Umbilical cord (tissue), 2 donors: Measurements from ENCODE around the gene MSI2. TPM values are rescaled to one million over a fixed set of nuclear protein-coding genes. Genes with fewer than 3 reads are reported as not detected.

Experiments used
- DNase-seq: peaks from one replicate; pipeline ENCODE4 v3.0.0-alpha.2; 2015; ENCODE audit warnings: low spot score
- total RNA-seq: library from RNA; depleted of rRNA; stranded (reverse); fragments of >200 nt; gene quantifications from one replicate; pipeline ENCODE4 v1.2.3, GENCODE V29; 2014; ENCODE audit warnings: low replicate concordance; ENCODE audit not compliant: insufficient read depth

Gene MSI2
- total RNA-seq, 1 donor from 2014 or later: 62.6 TPM

DNA sequence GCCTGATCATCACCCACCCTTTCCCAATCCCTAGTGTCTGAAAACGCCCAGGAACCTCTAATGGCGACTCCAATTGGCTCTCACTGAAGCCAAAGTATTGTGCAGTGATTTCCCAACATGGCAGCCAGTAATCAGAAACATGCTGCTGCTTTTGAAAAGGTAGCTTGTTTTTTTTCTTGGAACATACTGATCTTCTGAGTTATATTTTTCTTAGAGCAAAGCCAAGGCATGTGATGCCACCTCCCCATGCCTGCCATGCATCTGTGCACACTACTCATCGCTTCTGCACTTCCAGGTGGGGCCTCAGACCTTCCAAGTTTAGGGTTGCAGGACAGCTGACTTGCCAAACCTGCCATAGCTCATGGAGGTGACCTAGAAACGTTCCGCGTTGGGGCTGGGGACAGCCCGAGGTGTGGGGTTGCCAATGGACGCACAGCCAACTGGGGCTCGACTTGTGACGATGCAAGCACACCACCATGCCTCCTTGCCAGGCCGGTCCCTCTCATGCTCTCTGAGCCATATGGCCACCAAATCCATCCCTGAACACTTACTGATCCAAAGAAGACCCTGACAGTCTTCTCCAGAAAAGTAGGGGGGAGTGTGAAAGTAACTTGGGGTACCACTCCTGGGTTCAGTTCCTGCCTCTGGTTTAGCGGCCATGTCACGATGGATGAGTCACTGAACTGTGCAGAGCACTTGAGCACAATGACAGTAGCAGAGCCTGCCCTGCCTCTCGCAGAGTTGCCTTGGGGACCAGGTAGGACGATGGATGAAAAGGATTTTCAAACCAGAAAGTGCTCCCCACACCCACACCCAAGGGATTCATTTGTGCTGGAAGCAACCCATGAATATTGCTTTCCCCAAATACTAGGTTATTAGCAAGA lies 333.1 kb downstream of the MSI2 start:
- no peak for DNase-seq

DNA sequence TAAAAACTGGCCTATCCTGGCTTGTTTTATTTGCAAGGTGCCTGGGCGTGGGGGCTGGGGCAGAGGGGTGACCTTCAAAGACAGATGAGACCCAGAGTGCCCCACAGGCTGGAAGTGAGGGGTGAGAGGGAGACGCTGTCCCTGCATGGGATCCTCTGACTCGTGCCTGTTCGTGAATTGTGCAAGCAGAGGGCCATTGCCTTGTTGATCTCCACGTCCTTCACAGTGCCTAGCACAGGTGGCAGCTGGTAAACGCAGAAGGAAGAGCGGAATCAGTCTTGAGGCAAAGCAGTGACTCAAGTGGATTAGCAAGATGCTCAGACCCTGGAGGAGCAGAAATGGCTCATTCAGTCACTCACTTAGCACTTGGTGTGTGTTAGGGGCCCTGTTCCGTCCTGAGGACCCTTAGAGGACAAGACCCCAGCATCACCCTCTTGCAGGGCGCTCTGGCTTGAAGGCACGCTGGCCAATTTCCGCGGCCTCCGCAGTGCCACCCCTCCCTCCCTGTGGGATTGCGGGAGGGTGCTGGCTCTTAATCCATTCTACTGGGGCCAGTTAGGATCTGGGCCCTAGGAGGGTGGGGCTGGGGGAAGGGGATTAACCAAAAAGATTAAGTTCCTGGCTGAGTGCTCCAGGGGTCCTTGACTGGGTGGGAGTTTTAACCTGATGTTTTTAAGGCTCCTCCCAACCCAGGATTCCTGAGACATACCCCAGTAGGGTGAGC lies 337.6 kb downstream of the MSI2 start:
- DNase-seq: no peak

DNA sequence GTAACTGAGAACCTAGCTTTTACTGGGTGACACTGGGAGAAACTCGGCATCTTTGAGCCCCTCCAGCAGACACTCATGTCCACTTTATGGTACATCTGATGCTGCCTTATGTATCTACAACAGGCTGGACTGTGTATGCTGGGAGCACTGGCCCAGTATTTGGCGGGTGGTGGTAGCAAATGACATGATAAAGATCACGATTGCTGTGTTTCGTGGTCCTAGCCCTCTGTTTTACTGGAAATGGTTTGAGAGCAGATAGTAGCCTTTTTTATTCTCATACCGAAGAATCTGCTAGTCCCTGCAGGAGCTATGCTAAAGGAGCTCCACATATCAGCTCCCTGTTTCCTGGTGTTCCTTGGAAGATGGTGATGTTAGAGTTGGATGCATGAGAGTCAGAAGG lies 338.4 kb downstream of the MSI2 start:
- DNase-seq: no peak

DNA sequence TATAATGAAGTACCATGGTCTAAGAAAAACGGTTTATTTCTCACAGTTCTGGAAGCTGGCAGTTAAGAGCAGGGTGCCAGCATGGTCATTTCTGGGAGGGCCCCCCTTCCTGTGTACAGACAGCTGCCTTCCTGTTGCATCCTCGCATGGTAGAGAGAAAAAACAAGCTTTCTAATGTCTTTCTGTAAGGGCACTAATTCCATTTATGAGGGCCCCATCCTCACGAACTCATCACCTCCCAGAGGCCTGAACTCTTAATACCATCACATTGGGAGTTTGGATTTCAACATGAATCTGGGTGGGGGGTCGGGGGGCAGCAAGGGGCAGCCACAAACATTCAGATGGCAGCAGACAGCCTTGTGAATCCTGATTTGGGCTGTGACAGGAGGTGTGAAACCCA lies 339.1 kb downstream of the MSI2 start:
- DNase-seq: no peak

DNA sequence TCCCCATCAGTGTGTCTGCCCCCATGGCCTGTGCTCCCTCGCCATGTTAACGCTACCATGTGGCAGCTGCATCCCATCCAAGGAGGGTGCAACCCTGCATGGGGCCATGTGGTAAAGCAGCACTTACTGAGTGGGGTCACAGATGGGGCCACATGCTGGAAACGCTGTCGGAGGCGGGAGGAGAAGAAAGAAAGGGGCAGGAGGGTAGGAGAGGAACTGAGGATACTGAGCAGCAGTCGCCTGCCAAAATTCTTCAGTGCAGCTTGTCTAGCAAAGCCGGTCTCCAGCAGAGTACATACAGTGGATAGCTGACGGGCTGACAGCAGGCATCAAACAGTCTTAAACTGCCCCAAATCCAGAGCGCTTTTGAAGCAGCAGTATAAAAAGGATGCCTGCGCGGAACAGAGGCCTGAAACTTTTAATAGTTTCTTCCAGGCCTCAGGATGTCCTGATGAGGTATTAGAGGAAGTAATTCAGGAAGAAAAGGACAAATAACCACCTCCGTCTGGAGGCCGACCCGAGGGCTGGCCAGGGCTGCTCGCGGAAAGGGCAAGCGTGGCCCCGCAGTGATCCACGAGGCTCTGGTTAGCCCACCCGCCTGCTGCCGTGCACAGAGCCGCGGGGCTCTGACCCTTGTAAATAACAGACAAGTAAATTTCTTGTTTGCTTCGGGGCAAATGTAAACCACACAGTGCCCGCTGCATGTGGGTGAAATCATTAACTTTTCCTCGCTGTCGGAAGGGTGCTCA lies 339.8 kb downstream of the MSI2 start:
- DNase-seq: peak; percentile 89

DNA sequence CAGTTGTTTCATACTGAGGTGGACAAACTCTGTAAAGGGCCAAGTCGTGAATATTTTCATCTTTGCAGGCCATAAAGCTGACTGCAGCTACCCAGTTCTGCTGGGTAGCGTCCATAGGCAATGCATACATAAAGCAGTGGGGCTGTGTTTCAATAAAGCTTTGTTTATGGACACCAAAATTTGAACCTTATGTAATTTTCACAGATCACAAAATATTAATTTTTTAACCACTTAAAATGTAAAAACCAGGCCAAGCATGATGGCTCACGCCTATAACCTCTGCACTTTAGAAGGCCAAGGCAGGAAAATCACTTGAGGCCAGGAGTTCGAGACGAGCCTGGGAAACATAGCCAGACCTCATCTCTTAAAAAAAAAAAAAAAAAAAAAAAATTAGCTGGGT lies 340.8 kb downstream of the MSI2 start:
- DNase-seq: no peak

DNA sequence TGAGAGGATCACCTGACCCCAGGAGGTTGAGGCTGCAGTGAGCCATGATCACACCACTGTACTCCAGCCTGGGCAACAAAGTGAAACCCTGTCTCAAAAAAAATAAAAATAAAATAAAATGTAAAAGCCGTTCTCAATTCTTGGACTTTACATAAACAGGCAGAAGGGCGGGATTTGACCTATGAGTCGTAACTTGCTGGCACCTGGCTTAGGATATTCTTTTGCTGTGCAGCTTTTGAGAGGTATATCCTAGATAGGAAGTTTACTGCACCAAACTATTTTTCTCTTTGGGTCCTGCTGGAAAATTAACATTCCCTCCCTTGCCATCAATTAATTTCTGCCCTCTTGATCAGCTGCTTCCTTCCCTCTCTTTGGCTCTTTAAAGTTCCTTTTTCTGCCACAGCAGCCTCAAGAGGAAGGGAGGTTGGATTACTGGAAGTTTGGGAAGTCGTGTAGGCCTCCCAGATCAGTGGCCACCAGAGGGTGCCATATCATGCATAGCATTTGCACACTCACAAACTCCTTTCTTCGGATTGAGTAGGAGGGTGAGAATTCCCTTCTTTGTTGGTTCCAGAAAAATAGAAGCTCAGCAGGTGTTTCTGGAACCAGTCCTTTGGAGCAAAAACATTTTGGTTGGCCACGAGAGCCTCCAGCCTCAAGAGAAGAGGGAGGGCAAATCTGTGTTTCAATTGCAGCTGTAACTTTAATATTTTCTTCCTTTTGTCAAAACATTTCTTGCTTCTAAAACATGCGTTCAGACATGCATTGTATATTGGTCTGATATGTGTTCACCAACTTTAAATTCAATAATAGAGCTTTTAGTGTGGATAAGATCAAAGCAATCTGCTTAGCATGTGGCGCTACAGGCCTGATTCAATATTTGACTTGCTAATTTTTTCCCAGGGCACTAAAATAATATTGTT lies 341.5 kb downstream of the MSI2 start:
- DNase-seq: peak; percentile 65

DNA sequence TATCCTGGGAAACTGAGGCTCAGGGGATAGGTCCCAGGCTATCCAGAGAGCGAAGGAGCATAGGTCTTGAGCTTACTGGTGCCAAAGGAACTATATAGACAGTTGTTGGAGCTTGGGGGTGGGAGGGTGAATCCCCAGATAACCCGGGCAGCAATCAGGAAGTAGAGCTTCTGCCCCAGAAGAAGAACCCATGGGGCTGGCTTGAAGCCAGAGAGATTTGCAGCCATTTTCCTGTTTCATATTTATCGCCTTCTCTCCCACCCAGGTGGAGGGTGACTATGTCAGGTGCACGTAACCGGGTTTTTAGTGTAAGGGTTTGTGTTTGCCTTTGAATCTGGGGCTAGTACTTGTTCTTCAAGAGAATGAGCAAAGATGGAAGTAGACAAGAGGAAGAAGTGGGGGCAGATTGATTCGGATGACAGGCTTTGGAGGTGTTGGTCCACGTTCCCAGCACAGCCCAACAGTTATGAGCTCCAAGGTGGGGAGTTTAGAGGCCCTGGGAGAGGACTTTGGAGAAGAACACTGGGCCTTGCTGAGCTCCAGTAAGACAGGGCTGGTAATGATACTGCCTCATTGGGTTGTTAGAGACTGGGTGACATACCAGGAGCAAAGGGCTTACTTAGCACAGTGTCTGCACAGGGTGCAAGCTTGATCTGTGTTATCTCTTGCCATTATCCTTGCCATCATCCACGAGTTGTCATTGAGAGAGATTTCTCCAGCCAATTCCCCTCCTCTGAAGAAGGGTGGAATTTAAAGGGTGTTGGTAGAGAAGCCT lies 343.1 kb downstream of the MSI2 start:
- DNase-seq: no peak

DNA sequence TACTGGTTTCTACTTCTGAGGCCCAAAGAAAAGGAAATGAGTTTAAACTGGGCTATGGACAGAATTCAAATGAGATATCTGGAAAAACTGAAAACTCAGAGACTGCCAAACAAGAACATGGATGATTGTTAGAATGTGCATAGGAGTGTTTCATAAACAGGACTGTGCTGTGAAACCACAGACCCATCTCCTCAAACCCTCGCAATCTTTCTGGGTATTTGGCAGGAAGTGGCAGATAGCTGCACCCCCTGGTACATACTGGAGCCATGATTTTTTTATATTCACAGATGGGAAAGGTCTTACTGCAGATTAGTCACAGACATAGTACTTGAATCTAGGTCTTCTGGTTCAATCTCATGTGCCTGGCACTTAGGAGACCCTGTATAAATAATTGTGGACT lies 343.8 kb downstream of the MSI2 start:
- DNase-seq: no peak

DNA sequence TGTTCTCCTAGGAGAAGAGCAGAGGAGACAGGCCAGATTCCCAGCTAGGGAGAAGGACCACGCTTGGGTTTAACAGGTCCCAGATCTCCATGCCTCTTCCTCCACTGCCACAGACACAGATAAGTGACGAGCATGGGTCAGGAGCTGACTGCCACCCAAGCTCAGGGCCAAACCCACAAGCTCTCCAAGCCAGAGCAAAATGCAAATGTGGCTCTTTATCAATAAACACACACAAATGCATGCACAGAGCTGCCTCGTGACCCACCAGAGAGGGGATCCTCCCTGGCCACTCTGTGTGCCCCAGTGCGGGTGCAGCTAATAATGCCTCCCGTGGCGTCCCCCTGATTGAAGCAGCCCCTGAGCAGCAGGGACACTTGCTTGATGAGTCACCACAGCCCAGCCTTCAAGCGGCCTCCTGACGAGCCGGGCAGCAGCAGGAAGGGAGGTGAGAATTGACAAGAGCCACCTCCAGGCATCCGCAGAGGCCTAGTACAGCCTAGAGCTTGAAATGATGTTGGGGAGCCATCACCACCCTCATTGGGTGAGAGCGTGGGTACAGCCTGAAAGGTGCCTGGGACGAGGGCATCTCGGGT lies 344.9 kb downstream of the MSI2 start:
- DNase-seq: no peak

DNA sequence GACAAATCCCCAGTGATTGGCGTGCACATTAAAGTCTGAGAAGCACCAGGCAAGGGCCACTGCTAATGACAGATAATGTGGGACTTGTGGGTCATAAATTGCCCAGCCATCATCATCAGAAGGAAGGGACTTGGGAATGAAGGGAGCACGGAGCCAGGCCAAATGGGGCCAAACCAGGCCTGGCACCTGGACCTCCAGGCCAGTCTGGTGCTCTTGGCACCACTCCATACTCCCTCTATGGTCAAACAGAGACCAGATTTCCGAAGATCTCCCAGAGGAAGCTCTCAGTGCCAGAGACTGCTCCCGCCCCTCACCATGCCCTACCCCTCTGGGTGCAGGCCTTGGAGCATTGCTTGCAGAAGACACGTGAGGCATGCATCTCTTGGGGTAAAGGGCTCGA lies 346.6 kb downstream of the MSI2 start:
- DNase-seq: no peak

DNA sequence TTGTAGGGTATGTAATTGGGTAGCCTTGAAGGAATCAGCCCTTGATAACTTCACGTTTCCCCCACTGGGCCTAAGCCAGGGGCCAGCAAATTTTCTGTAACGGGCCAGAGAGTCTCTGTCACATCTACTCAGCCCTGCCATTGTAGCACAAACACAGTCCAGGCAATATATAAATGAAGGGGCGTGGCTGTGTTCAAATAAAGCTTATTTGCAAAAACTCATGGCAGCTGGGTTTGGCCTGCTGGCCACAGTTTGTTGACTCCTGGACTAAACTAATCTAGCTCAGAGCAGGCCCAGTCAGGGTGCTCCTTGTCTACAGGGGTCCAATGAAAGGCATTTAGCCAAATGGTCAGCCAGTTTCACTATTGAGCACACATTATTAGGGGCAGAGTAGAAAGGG lies 347.2 kb downstream of the MSI2 start:
- no peak for DNase-seq

DNA sequence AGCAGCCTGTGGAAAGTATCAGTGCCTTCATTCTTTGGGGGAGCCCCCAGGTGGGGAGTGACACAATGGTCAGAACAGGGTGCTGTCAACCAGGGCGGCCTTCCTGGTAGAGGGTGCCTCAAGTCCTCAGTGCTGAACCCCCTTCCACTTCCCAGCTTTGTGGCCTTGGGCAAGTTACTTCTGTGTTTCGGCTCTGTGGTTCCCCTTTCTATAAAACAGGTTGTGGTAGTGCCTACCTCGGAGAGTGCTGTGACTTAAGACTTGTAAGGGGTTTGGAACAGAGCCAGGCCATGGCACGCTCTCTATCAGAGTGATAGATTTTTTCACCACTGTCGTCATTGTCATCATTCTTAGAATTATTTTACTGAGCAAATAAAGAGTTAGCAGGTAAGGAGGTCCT lies 347.7 kb downstream of the MSI2 start:
- peak; percentile 54 for DNase-seq

DNA sequence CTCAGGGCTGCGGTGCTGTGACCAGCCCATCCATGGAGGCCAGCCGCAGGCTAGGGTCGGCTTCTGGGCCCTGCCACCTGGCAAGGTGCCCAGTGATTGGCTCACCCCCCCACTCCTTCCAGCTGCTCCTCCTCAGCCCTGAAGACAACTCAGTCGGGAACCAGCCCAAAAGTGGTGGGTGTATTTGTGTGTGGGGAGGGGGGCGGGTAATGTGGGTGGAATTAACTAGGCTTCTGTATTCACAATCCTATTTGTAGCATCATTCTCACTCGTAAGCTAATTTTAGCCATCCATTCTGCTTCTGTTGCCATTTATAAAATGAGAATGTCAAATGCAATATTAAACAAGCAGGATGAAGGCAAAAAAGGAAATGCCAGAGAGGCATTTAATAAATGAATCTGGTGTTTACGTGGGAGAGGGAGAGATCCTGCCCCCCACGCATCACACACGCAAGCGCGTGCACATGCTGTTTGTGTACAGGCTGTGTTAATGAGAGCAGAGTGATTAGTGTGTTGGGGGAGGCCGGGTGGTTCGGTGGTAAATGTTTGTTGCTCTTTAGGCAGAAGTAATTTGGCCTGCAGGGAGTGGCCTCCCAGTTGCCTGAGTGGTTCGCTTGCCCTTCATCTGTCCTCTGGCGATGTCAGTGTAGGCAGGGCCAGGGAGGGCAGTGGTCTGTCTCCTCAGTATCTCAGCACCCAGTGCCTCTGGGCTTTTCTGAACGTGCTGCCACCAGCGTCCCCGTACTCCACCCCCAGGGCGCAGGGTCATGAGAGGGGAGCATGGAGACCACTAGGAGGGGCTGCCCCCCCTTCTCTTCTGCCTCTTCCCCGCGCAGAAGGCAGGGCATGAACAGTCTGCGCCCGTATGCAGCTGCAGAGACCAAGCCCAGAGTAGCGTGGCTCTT lies 348.7 kb downstream of the MSI2 start:
- DNase-seq: peak; percentile 33

DNA sequence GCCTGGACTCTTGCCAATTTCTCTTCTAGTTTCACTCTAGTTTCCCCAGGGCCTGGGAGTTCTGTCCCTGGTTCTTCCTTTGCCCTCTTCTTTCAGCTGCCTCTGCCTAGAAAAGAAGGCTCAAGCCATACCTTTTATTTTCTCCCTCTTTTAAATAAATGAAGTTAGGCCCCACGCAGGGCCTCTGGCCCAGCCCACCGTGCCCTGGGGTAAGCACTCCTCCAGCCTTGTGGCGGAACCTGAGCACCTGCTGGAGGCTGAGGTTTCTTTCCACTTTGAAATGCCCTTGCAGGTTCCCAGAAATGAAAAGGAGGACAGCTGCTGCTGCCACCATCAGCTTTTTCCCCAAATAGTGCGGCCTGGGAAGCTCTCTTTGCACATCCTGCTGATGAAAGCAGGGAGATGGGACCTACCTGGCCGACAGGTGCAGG lies 349.4 kb downstream of the MSI2 start:
- peak; percentile 87 for DNase-seq

DNA sequence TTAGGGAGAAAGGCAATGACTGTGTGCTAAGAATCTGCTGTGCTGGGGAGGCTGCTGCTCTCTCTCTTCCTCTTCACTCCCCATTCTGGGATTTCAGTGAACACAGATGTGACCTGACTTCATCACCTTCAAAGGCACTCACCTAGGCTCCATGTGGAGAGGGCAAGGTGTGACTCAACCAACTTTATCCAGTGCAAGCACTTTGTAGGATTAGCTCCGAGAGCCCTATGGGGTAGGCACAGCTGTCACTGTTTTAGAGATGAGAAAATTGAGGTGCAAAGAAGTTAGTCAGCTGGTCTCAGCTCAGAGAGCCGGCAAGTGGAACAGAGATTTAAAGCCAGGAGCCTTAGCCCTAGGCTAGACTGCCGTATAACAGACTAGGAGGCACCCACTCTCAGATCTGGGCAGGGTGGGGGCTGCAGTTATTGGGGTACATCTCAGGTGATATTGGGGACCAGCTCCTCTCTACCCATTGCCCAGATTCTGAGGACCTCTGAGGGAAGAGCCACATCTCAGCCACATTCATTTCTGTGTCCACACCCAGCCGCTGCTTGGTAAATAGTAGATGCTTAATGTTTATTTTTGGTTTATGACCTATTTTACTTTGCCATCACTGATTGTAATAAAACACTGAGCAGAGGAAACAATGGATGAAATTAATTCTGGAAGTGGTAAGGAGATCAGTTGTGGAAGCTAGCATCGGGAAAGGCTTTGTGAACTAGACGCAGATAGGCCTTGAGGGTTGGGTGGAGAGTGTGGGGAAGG lies 350.0 kb downstream of the MSI2 start:
- no peak for DNase-seq

DNA sequence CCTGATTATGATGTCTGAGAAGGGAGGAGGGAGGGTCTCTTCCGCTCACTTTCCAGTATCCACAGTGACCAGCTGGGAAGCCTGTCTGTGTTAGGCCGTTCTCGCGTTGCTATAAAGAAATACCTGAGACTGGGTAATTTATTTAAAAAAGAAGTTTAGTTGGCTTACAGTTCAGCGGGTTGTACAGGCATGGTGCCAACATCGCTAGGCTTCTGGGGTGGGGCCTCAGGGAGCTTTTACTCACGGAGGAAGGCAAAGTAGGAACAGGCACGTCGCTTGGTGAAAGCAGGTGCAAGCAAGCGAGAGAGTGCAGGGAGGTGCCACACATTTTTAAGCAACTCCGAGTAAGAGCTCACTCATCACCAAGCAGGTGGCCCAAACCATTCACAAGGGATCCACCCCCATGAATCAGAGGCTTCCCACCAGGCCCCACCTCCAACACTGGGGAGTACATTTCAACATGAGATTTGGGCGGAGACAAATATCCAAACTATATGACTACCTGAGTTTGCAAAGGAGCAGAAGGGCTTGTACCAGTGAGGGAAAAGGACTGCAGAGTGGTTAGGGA lies 351.3 kb downstream of the MSI2 start:
- no peak for DNase-seq
